NB4 (cell line): Measurements from ENCODE around the gene ANO10.

Source experiments
- DNase-seq: peaks from one replicate; pipeline ENCODE4 v3.0.0; 2010; ENCODE audit warnings: low read depth
- H3K4me3 ChIP-seq: one replicate; pipeline ENCODE4 v1.5.1; 2011; ENCODE audit warnings: mild to moderate bottlenecking, low read depth, low read length, moderate library complexity
- CTCF ChIP-seq: IDR thresholded peaks from one replicate; pipeline ENCODE4 v1.5.1; 2012; ENCODE audit warnings: low read depth, low read length
- MAX ChIP-seq: IDR thresholded peaks from 2 replicates; pipeline ENCODE4 v1.6.1; 2011; ENCODE audit warnings: low read depth, low read length
- MYC ChIP-seq: IDR thresholded peaks from 2 replicates; pipeline ENCODE4 v1.6.1; 2011; ENCODE audit warnings: low read depth, low read length
- POLR2A ChIP-seq: IDR thresholded peaks from 2 replicates; pipeline ENCODE4 v1.6.1; 2011; ENCODE audit warnings: mild to moderate bottlenecking; ENCODE audit not compliant: insufficient read length; ENCODE audit errors: extremely low read depth

The ANO10 gene

DNA sequence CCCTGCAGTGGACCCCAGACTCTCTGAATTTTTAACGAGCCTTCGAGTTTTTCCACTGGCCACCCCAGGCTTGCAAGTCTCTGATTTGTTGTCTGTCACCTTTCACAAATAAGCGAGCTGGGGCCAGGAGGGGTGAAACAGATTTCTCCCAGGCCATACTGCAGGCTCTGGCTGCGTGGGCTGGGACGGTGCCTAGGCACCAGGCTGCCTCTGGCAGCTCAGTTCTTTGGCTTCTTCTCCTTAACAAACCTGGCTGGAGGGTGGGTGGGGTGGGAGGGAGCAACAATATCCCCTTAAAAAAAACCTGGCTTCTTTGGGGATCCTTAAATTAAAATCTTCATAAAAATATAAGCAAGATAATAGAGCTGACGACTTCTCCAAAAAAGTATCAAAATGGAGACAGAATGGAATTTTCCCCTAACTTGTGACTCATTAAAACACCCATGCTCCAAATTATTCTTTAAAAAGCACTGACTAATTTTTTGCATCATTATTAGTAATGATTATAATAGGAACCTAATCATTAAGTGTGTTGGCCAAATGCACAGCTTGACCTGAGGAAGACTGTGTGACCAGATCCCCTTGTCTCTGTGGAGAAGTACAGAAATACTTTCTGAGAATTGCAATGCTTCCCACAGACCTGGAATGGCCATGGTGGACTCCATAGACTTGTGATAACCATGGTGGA, 251.4 kb downstream of the ANO10 start:
- TF ChIP-seq CTCF, result no peak
- no peak for TF ChIP-seq MAX
- TF ChIP-seq POLR2A, result no peak
- no peak for TF ChIP-seq MYC
- H3K4me3 ChIP-seq, result no peak overlapping the region
- DNase-seq, result no peak

- peak; percentile 53 for DNase-seq
- TF ChIP-seq MAX (no peak), CTCF (no peak), POLR2A (no peak), MYC (no peak)
- no peak overlapping the region for H3K4me3 ChIP-seq
Observed at GRCh38 chr3:43369404-43370292, 252.2 kb downstream of the ANO10 start.

- no peak overlapping the region for H3K4me3 ChIP-seq
- no peak for DNase-seq
- TF ChIP-seq MAX (no peak), POLR2A (no peak), MYC (no peak), CTCF (no peak)
Observed at GRCh38 chr3:43366885-43367284, 254.9 kb downstream of the ANO10 start.

DNA sequence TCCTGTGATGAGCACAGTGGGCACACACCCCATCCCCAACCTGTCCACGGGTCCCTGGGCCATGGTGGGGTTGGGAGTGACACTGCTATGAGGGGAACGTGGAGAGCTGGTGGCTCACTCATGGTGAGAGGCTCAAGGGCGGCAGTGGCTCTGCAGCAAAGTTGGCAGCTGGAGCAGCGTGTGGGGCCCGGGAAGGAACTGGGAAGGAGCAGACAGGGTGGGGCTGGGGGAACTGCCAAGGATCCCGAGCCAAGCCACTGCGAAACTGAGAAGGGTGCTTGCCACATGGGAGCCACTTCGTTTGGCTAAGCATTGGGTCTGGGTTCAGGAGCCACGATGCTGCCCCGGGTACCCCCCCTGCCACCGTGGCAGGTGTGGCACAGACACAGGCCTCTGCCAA, 255.3 kb downstream of the ANO10 start:
- no peak for DNase-seq
- H3K4me3 ChIP-seq, result no peak overlapping the region
- no peak for TF ChIP-seq POLR2A

DNA sequence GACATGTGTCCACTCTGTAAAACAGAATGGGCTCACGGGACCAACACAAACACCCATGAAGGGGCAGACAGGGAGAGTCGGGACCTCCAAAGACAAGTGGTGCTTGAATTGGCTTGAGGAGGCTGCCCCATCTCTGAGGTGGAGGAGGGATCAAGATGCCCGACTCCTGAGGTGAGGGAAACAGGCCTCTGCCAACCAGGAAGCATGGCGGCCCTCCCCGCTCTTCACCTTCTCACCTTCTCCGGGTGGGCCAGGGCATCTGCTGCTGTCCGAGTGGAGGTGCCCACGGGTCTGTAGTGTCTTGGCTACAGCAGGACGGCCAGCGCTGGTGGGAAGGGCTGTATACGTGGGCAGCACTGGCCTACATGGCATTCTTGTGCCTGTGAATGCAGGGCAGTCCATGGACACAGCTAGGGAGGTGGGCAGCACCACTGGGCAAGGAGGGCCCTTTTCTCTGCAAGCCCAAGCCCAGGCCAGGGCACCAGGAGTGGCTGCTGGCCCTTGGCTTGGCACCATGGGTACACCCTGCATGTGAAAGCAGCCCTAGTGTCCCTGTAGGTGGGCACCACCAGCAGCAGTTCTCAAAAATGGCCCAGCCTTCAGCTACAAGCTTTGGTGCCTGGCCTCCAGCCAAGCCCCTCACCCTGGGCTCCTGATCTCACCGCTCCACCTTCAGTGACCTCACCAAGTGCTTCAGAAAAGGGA, 256.1 kb downstream of the ANO10 start:
- no peak for DNase-seq
- TF ChIP-seq MAX, result no peak
- no peak for TF ChIP-seq CTCF
- TF ChIP-seq MYC, result no peak
- no peak for TF ChIP-seq POLR2A
- no peak overlapping the region for H3K4me3 ChIP-seq

DNA sequence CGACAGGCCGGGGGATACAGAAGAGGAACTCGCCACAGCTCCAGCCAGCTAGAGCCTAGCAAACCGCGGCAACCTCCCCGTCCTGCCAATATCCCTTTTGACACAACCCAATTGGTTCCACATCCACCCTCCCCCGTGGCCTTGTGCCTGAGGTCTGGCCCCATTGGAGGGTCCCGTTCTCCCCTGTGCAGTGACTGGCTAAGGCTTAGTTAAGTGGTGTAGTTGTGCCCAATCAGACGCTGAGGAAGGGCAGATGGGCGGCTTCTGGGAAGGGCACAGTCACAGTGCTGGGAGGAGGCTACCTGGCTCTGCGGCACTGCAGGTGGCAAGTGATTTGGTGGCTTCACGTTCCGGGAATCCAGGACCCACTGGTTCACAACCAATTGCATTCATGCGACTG, 256.9 kb downstream of the ANO10 start:
- TF ChIP-seq POLR2A (no peak), CTCF (no peak), MYC (no peak), MAX (no peak)
- no peak for DNase-seq
- H3K4me3 ChIP-seq, result no peak overlapping the region
